ENCODE data around the gene MMP28.

- TF ChIP-seq CTCF (conservative IDR thresholded peaks at IDR 0.05), result peak; percentile 89
- no peak for TF ChIP-seq EZH2 (IDR thresholded peaks at IDR 0.05; ENCODE audit: low read depth)
Observed at GRCh38 chr17:35747540-35748017, 47.9 kb downstream of the MMP28 start.
